Lower leg skin (tissue), 3 donors: ENCODE data around the gene TMEM170A.

Experiments used
- POLR2A ChIP-seq, 2 donors: fragments of 450-650 bp; IDR thresholded peaks; one replicate each; pipeline ENCODE4 v1.6.1; 2016 to 2017; ENCODE audit warnings: antibody characterized with exemption in 2 of 2, mild to moderate bottlenecking in 1 of 2, moderate library complexity in 1 of 2
- TF ChIP-seq, protein P1 (sequence below), 3 donors: fragments of 450-650 bp; IDR thresholded peaks; one replicate each; pipeline ENCODE4 v1.5.1; 2016; ENCODE audit warnings: antibody characterized with exemption in 3 of 3, mild to moderate bottlenecking in 3 of 3, moderate library complexity in 2 of 3

DNA sequence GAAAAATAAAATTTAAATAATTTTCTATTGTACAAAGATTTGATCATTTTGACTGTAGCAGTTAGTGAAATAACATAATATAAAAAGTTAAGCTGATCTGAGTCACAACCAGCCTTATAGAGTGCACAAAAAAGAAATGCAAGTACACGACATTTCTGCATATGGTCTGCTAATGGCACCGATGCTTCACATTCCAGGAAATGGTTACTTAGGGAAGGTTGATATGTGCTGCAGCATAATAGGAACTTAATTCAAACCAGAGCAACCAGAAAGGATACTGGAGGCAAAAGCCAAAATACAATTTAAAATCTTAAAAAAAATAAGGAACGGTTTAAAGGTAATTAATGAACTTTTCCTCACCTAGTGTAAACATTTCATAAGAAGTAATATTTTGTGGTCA, 21.2 kb downstream of the TMEM170A start:
- TF ChIP-seq, protein P1, sequence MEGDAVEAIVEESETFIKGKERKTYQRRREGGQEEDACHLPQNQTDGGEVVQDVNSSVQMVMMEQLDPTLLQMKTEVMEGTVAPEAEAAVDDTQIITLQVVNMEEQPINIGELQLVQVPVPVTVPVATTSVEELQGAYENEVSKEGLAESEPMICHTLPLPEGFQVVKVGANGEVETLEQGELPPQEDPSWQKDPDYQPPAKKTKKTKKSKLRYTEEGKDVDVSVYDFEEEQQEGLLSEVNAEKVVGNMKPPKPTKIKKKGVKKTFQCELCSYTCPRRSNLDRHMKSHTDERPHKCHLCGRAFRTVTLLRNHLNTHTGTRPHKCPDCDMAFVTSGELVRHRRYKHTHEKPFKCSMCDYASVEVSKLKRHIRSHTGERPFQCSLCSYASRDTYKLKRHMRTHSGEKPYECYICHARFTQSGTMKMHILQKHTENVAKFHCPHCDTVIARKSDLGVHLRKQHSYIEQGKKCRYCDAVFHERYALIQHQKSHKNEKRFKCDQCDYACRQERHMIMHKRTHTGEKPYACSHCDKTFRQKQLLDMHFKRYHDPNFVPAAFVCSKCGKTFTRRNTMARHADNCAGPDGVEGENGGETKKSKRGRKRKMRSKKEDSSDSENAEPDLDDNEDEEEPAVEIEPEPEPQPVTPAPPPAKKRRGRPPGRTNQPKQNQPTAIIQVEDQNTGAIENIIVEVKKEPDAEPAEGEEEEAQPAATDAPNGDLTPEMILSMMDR (IDR thresholded peaks at IDR 0.05): no peak
- no peak for TF ChIP-seq POLR2A (IDR thresholded peaks at IDR 0.05)
